Measurements from ENCODE around the gene MAG.

The MAG gene

DNA sequence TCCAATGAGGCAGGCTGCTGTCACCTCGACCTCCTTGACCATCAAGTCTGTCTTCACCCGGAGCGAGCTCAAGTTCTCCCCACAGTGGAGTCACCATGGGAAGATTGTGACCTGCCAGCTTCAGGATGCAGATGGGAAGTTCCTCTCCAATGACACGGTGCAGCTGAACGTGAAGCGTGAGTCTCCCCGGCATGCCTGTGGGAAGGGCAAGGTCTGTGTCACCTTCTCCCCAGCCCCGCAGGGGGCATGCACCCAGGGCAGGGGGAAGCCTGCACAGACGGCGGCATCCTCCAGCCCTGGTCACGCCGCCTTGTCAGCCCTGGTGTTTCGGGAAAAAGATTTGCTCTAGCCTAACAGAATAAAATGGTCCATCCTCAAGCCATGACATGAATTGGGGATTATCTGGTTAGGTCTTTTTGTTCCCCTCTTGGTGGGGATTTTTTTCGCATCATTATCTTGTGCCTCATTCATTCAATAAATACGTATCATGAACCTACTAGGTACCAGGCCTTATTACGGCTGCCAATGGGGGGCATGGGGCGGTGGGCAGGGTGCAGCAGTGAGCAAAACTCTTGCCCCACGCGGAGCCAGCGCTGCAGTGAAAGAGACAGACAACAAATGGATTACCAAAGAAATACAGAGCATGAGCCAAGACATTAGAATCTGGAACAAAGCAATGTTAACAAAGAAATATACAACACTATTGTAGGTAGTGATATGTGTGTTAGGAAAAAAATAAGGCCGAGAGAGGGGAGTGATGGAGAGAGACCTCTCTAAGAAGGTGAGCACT is 44.4 kb downstream of the MAG start:
- no peak for DNase-seq
- Histone ChIP-seq H4K8ac (ENCODE audit: low read length) (no peak overlapping the region), H3K4me3 (ENCODE audit: insufficient read depth in 1 of 2, low read depth in 1 of 2, low read length in 2 of 2) (no peak overlapping the region), H3K79me1 (replicated peaks; ENCODE audit: low read length, poor library complexity, severe bottlenecking) (no peaks in the 10 kb centered on the region), H2BK15ac (ENCODE audit: low read depth, poor library complexity, severe bottlenecking) (no peak overlapping the region), H4K91ac (ENCODE audit: low read length) (no peak overlapping the region), H3K9ac (ENCODE audit: low read length) (no peak overlapping the region), H3K27ac (ENCODE audit: low read length, poor library complexity, severe bottlenecking) (no peak overlapping the region), H2BK12ac (ENCODE audit: low read length in 2 of 2) (no peak overlapping the region), H3K4me2 (ENCODE audit: low read length, poor library complexity, severe bottlenecking) (no peak overlapping the region), H3K14ac (ENCODE audit: low read length in 2 of 2) (peak overlapping the region in 1 of 2 experiments; percentile 11), H2BK5ac (ENCODE audit: low read depth, low read length, poor library complexity, severe bottlenecking) (no peak overlapping the region), H2BK120ac (ENCODE audit: low read depth, low read length) (no peak overlapping the region), H2AK5ac (ENCODE audit: low read length, severe bottlenecking) (no peak overlapping the region), H3K27me3 (ENCODE audit: control insufficient read depth in 1 of 2, insufficient read depth in 1 of 2, low read length in 2 of 2) (peaks cover 0 to 40% of the 10 kb centered on the region in 2 experiments), H2AFZ (ENCODE audit: low read depth, low read length) (no peak overlapping the region), H3K4me1 (ENCODE audit: control insufficient read depth, insufficient read depth, low read depth, low read length) (no peaks in the 10 kb centered on the region), H3K18ac (ENCODE audit: low read depth in 1 of 2, low read length in 2 of 2) (no peak overlapping the region), H3K23ac (ENCODE audit: low read length in 2 of 2) (no peak overlapping the region), H3K36me3 (ENCODE audit: control insufficient read depth in 1 of 2, insufficient read depth in 2 of 2, low read depth in 1 of 2, low read length in 2 of 2) (no peaks in the 10 kb centered on the region), H3K9me3 (ENCODE audit: control insufficient read depth, low read length) (no peaks in the 10 kb centered on the region), H3K4ac (ENCODE audit: low read depth in 1 of 2, low read length in 2 of 2) (no peak overlapping the region)
- 91% methylated on average over 21 of the region's 21 CpGs for WGBS

DNA sequence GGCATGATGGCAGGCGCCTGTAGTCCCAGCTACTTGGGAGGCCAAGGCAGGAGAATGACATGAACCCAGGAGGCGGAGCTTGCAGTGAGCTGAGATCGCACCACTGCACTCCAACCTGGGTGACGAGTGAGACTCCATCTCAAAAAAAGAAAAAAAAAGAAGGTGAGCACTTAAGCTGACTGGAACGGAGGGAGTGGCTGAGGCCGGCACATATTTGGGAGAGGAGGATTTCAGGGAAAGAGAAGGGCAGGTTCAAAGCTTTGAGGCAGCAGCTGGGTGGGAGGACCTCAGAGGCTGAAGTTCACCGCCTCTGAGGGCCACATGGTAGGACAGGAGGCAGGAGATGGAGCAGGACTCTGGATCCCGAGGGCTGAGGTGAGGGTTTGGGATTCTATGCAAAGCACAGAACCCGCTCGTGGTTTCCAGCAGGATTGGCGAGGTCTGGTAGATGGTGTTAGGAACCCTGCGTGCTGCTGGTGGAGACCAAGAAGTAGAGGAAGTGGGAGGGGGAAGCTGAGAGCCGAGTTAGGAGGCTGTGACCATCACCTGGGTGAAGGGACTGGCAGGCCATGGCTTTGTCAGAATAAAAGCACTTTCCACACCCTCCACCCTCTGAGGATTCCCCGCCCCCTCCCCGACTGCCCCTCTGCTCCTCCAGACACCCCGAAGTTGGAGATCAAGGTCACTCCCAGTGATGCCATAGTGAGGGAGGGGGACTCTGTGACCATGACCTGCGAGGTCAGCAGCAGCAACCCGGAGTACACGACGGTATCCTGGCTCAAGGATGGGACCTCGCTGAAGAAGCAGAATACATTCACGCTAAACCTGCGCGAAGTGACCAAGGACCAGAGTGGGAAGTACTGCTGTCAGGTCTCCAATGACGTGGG is 45.4 kb downstream of the MAG start:
- Histone ChIP-seq H3K4me2 (ENCODE audit: low read length, poor library complexity, severe bottlenecking) (no peak overlapping the region), H4K91ac (ENCODE audit: low read length) (no peak overlapping the region), H3K4me1 (ENCODE audit: control insufficient read depth, insufficient read depth, low read depth, low read length) (no peaks in the 10 kb centered on the region), H3K14ac (ENCODE audit: low read length in 2 of 2) (no peak overlapping the region), H3K4me3 (ENCODE audit: insufficient read depth in 1 of 2, low read depth in 1 of 2, low read length in 2 of 2) (no peak overlapping the region), H4K8ac (ENCODE audit: low read length) (no peak overlapping the region), H3K27ac (ENCODE audit: low read length, poor library complexity, severe bottlenecking) (no peak overlapping the region), H2BK15ac (ENCODE audit: low read depth, poor library complexity, severe bottlenecking) (no peak overlapping the region), H3K79me1 (replicated peaks; ENCODE audit: low read length, poor library complexity, severe bottlenecking) (no peaks in the 10 kb centered on the region), H2BK120ac (ENCODE audit: low read depth, low read length) (no peak overlapping the region), H3K9ac (ENCODE audit: low read length) (no peak overlapping the region), H3K18ac (ENCODE audit: low read depth in 1 of 2, low read length in 2 of 2) (no peak overlapping the region), H3K4ac (ENCODE audit: low read depth in 1 of 2, low read length in 2 of 2) (no peak overlapping the region), H3K36me3 (ENCODE audit: control insufficient read depth in 1 of 2, insufficient read depth in 2 of 2, low read depth in 1 of 2, low read length in 2 of 2) (no peaks in the 10 kb centered on the region), H2BK12ac (ENCODE audit: low read length in 2 of 2) (no peak overlapping the region), H2BK5ac (ENCODE audit: low read depth, low read length, poor library complexity, severe bottlenecking) (no peak overlapping the region), H3K27me3 (ENCODE audit: control insufficient read depth in 1 of 2, insufficient read depth in 1 of 2, low read length in 2 of 2) (peaks cover 0 to 41% of the 10 kb centered on the region in 2 experiments), H2AK5ac (ENCODE audit: low read length, severe bottlenecking) (no peak overlapping the region), H3K23ac (ENCODE audit: low read length in 2 of 2) (no peak overlapping the region), H3K9me3 (ENCODE audit: control insufficient read depth, low read length) (no peaks in the 10 kb centered on the region), H2AFZ (ENCODE audit: low read depth, low read length) (no peak overlapping the region)
- no peak for DNase-seq
- WGBS = 85% methylated on average over 23 of the region's 25 CpGs

- Histone ChIP-seq H2AFZ (ENCODE audit: low read depth, low read length) (no peak overlapping the region), H2AK5ac (ENCODE audit: low read length, severe bottlenecking) (no peak overlapping the region), H2BK12ac (ENCODE audit: low read length in 2 of 2) (no peak overlapping the region), H2BK120ac (ENCODE audit: low read depth, low read length) (no peak overlapping the region), H3K9me3 (ENCODE audit: control insufficient read depth, low read length) (no peaks in the 10 kb centered on the region), H3K4me3 (ENCODE audit: insufficient read depth in 1 of 2, low read depth in 1 of 2, low read length in 2 of 2) (no peak overlapping the region), H3K36me3 (ENCODE audit: control insufficient read depth in 1 of 2, insufficient read depth in 2 of 2, low read depth in 1 of 2, low read length in 2 of 2) (no peaks in the 10 kb centered on the region), H3K4me1 (ENCODE audit: control insufficient read depth, insufficient read depth, low read depth, low read length) (no peaks in the 10 kb centered on the region), H3K9ac (ENCODE audit: low read length) (no peak overlapping the region), H4K91ac (ENCODE audit: low read length) (no peak overlapping the region), H4K8ac (ENCODE audit: low read length) (no peak overlapping the region), H3K23ac (ENCODE audit: low read length in 2 of 2) (no peak overlapping the region), H3K4me2 (ENCODE audit: low read length, poor library complexity, severe bottlenecking) (no peak overlapping the region), H2BK5ac (ENCODE audit: low read depth, low read length, poor library complexity, severe bottlenecking) (no peak overlapping the region), H2BK15ac (ENCODE audit: low read depth, poor library complexity, severe bottlenecking) (no peak overlapping the region), H3K14ac (ENCODE audit: low read length in 2 of 2) (no peak overlapping the region), H3K79me1 (replicated peaks; ENCODE audit: low read length, poor library complexity, severe bottlenecking) (no peaks in the 10 kb centered on the region), H3K4ac (ENCODE audit: low read depth in 1 of 2, low read length in 2 of 2) (no peak overlapping the region), H3K27ac (ENCODE audit: low read length, poor library complexity, severe bottlenecking) (no peak overlapping the region), H3K27me3 (ENCODE audit: control insufficient read depth in 1 of 2, insufficient read depth in 1 of 2, low read length in 2 of 2) (peaks cover 0 to 38% of the 10 kb centered on the region in 2 experiments), H3K18ac (ENCODE audit: low read depth in 1 of 2, low read length in 2 of 2) (no peak overlapping the region)
- WGBS = 84% methylated on average over 12 of the region's 13 CpGs
- DNase-seq = no peak
Observed at GRCh38 chr19:35337984-35338296, 46.0 kb downstream of the MAG start.

- H2BK120ac ChIP-seq (ENCODE audit: low read depth, low read length) = no peak overlapping the region
- H2AK5ac ChIP-seq (ENCODE audit: low read length, severe bottlenecking) = no peak overlapping the region
- no peak for DNase-seq
- H2BK15ac ChIP-seq (ENCODE audit: low read depth, poor library complexity, severe bottlenecking) = no peak overlapping the region
- no peak overlapping the region for H3K18ac ChIP-seq (ENCODE audit: low read depth in 1 of 2, low read length in 2 of 2)
- no peak overlapping the region for H3K4me3 ChIP-seq (ENCODE audit: insufficient read depth in 1 of 2, low read depth in 1 of 2, low read length in 2 of 2)
- no peak overlapping the region for H3K14ac ChIP-seq (ENCODE audit: low read length in 2 of 2)
- no peak overlapping the region for H3K4me2 ChIP-seq (ENCODE audit: low read length, poor library complexity, severe bottlenecking)
- no peak overlapping the region for H3K27ac ChIP-seq (ENCODE audit: low read length, poor library complexity, severe bottlenecking)
- H2BK5ac ChIP-seq (ENCODE audit: low read depth, low read length, poor library complexity, severe bottlenecking) = no peak overlapping the region
- H4K91ac ChIP-seq (ENCODE audit: low read length) = no peak overlapping the region
- 89% methylated on average over 11 of the region's 11 CpGs for WGBS
- H3K36me3 ChIP-seq (ENCODE audit: control insufficient read depth in 1 of 2, insufficient read depth in 2 of 2, low read depth in 1 of 2, low read length in 2 of 2) = no peaks in the 10 kb centered on the region
- H3K23ac ChIP-seq (ENCODE audit: low read length in 2 of 2) = no peak overlapping the region
- H3K4ac ChIP-seq (ENCODE audit: low read depth in 1 of 2, low read length in 2 of 2) = no peak overlapping the region
- no peak overlapping the region for H4K8ac ChIP-seq (ENCODE audit: low read length)
- no peak overlapping the region for H2AFZ ChIP-seq (ENCODE audit: low read depth, low read length)
- H3K27me3 ChIP-seq (ENCODE audit: control insufficient read depth in 1 of 2, insufficient read depth in 1 of 2, low read length in 2 of 2) = peaks cover 0 to 41% of the 10 kb centered on the region in 2 experiments
- H3K9me3 ChIP-seq (ENCODE audit: control insufficient read depth, low read length) = no peaks in the 10 kb centered on the region
- H3K9ac ChIP-seq (ENCODE audit: low read length) = no peak overlapping the region
- no peaks in the 10 kb centered on the region for H3K4me1 ChIP-seq (ENCODE audit: control insufficient read depth, insufficient read depth, low read depth, low read length)
- no peak overlapping the region for H2BK12ac ChIP-seq (ENCODE audit: low read length in 2 of 2)
- H3K79me1 ChIP-seq (replicated peaks; ENCODE audit: low read length, poor library complexity, severe bottlenecking) = no peaks in the 10 kb centered on the region
Observed at GRCh38 chr19:35340431-35340830, 48.5 kb downstream of the MAG start.

Data from mesenchymal stem cell (in vitro differentiated cells and primary cell).